ENCODE results near the gene TMA7B. TPM values are rescaled to one million over a fixed set of nuclear protein-coding genes. Genes with fewer than 3 reads are reported as not detected.

Gene TMA7B
- total RNA-seq, 1 donor from 2014 or later = not detected

DNA sequence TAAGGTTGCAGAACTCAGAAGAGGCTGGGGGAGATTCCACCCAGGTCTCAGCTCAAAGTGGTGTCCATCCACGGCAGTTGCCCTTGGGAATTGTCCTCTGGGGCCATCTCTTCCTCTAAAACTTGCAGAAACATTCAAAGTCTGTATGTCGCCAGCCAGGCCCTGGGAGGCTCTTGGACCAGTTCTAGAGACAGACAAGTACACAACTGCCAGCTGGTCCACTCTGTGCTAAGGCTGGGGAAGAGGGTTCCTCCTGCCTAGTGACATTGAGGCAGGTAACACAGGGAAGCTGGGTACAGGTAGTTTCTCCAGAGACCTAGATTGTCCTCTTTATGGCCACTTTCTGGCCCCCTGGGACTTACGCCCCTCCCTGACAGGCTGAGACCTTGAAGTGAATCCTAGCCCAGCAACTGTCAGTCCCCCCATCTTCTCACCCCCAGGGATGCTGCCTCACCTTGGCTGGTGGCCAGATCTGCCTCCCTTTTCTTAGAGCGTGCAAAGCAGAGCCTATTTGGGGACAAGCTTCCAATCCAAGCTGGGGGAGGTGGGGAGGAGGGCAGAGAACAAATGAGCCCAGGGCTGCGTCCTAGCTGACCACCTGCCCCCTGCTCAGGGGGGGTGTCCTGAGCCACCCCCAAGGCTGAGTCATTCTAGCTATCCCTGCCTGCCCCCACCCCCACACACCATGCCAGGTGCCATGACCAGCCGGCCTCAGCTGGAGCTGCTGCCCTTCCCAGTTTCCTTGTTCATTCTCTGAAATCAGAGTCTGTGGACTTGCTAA lies 42.9 kb downstream of the TMA7B start:
- intact Hi-C loops (cut with micrococcal nuclease) = no loop called here

DNA sequence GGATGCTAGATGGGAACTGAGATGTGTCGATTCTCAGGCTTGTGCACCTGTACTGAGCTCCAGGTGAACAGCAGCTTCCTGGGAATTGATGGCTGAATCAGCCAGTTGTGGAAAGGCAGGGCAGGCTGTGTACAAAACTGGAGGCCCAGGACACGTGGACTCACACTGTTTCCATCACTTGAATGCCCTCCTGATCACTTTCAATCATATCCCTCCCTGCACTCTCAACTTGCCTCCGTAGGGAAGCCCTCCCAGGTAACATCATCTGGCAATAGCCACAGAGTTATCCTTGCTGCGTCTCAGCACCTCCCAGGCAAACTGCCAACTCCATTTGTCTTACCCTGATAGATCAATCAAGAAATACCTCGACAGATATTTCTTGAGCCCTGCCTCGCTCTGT lies 44.6 kb downstream of the TMA7B start:
- intact Hi-C loops (cut with micrococcal nuclease) = no loop called here
- Histone ChIP-seq H3K4me1 (peaks cover 7% of the 10 kb centered on the region), H3K27me3 (ENCODE audit: low read depth) (peaks cover 36% of the 10 kb centered on the region), H3K36me3 (no peaks in the 10 kb centered on the region), H3K4me3 (no peak overlapping the region), H3K27ac (replicated peaks) (no peak overlapping the region), H3K9me3 (replicated peaks) (no peaks in the 10 kb centered on the region)
- TF ChIP-seq, protein P1, sequence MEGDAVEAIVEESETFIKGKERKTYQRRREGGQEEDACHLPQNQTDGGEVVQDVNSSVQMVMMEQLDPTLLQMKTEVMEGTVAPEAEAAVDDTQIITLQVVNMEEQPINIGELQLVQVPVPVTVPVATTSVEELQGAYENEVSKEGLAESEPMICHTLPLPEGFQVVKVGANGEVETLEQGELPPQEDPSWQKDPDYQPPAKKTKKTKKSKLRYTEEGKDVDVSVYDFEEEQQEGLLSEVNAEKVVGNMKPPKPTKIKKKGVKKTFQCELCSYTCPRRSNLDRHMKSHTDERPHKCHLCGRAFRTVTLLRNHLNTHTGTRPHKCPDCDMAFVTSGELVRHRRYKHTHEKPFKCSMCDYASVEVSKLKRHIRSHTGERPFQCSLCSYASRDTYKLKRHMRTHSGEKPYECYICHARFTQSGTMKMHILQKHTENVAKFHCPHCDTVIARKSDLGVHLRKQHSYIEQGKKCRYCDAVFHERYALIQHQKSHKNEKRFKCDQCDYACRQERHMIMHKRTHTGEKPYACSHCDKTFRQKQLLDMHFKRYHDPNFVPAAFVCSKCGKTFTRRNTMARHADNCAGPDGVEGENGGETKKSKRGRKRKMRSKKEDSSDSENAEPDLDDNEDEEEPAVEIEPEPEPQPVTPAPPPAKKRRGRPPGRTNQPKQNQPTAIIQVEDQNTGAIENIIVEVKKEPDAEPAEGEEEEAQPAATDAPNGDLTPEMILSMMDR (IDR thresholded peaks at IDR 0.05; ENCODE audit: borderline replicate concordance) = no peak
- DNase-seq = no peak

More for the DNA sequence above, 42.9 kb downstream of the TMA7B start:
- no peak overlapping the region for H3K27ac ChIP-seq (replicated peaks)
- H3K27me3 ChIP-seq (ENCODE audit: low read depth) = peaks cover 19% of the 10 kb centered on the region
- DNase-seq = no peak
- peaks cover 14% of the 10 kb centered on the region for H3K4me1 ChIP-seq
- no peak overlapping the region for H3K4me3 ChIP-seq
- TF ChIP-seq, protein P1 (IDR thresholded peaks at IDR 0.05; ENCODE audit: borderline replicate concordance) = no peak
- no peaks in the 10 kb centered on the region for H3K9me3 ChIP-seq (replicated peaks)
- no peaks in the 10 kb centered on the region for H3K36me3 ChIP-seq

DNA sequence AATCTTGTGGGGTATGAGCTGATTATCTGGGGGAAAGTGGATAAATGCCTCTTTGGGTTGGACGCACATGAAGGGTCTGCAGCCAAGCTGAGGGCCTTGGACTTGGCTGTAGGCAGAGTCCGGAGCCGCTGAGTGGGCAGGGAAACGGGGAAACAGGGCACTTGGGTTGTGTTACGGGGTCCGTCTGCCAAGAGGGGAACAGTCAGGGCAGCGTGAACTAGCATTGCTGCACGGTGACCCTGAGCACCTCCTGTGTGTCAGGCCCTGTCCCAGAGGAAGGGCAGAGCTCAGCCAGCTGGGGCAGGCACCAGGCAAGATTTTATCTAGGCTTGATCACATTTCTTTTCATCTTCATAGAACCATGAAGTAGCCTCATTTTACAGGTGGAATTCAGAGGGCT lies 46.4 kb downstream of the TMA7B start:
- H3K27ac ChIP-seq (replicated peaks) = no peak overlapping the region
- no peaks in the 10 kb centered on the region for H3K4me1 ChIP-seq
- no peaks in the 10 kb centered on the region for H3K36me3 ChIP-seq
- H3K9me3 ChIP-seq (replicated peaks) = no peaks in the 10 kb centered on the region
- H3K4me3 ChIP-seq = no peak overlapping the region
- H3K27me3 ChIP-seq (ENCODE audit: low read depth) = peaks cover 54% of the 10 kb centered on the region
- TF ChIP-seq, protein P1 (IDR thresholded peaks at IDR 0.05; ENCODE audit: borderline replicate concordance) = no peak
- intact Hi-C loops (cut with micrococcal nuclease) = no loop called here
- DNase-seq = no peak

DNA sequence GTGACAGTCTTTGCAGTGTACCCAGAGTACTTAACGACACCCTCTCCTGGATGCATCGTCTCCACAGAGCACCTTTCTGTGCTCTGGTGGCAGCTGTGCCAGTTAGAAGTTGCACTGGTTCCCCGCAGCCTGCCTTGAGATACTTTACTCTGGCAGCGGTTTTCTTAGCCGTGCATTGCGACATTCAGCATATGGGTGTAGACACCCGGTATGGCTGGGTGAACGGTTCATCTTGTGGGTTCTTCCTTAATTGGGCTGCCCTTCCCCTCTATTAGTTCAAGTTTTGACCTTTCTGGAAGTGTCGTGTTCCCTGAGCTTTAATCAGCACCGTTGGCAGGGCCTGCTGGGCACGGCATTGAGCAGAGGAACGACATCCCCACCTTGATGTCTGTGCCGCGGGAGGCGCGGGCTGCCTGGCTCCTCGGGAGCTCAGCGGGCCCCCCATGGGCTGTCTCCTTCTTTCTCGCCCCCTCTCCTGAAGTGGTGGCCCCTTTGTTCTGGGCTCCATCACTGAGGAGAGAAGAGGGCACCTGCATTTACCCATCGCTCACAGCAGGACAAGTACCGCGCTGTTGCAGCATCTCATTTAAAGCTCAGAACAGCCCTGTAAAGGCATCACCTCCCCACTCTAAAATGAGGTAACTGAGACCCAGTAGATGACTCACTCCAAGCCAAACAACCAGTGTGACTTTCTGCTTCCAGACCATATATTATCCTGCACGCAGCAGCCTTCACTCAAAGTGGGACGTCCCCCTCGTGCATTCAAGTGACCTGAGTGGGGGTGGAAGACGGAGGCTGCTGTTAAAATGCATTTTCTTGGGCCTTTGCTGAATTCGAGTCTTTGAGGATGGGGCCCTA lies 47.9 kb downstream of the TMA7B start:
- no peak overlapping the region for H3K4me3 ChIP-seq
- no peak for DNase-seq
- H3K27ac ChIP-seq (replicated peaks) = no peak overlapping the region
- intact Hi-C loops (cut with micrococcal nuclease) = no loop called here
- peaks cover 66% of the 10 kb centered on the region for H3K27me3 ChIP-seq (ENCODE audit: low read depth)
- TF ChIP-seq, protein P1 (IDR thresholded peaks at IDR 0.05; ENCODE audit: borderline replicate concordance) = no peak
- no peaks in the 10 kb centered on the region for H3K36me3 ChIP-seq
- H3K9me3 ChIP-seq (replicated peaks) = no peaks in the 10 kb centered on the region
- no peaks in the 10 kb centered on the region for H3K4me1 ChIP-seq

DNA sequence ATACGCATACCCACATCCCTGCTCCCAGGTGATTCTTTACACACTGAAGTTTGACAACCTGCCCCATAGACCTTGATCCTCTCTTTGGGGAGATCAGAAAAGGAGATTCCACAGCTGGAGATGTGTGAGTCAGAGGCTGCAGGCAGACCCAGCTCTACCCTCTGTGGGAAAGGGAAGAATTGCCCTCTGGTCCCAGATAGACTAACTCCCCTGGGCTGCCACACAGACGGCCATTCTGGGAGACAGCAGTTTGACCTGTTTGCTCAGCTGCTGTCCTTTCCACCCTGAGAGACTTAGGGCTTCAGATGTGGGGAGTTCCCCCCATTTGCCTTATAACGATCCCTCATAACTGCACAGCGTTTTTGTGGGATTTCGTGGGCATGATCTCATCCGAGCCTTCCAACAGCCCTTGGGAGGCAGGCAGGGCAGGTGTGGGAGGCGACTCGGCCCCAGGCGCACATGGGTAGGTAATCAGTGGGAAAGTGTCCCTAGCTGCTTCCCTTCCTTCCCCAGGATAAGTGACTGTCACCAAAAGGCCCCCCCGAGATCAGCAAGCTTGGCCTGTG lies 48.6 kb downstream of the TMA7B start:
- Histone ChIP-seq H3K36me3 (no peaks in the 10 kb centered on the region), H3K9me3 (replicated peaks) (no peaks in the 10 kb centered on the region), H3K27me3 (ENCODE audit: low read depth) (peaks cover 66% of the 10 kb centered on the region), H3K27ac (replicated peaks) (no peak overlapping the region), H3K4me1 (no peaks in the 10 kb centered on the region), H3K4me3 (no peak overlapping the region)
- no peak for DNase-seq
- TF ChIP-seq, protein P1 (IDR thresholded peaks at IDR 0.05; ENCODE audit: borderline replicate concordance) = no peak
- intact Hi-C loops (cut with micrococcal nuclease) = no loop called here
